ENCODE measurements around the gene YTHDC2. TPM values are rescaled to one million over a fixed set of nuclear protein-coding genes. Genes with fewer than 3 reads are reported as not detected.

The YTHDC2 gene
- total RNA-seq, 1 donor from 2014 or later = 27.5 TPM

DNA sequence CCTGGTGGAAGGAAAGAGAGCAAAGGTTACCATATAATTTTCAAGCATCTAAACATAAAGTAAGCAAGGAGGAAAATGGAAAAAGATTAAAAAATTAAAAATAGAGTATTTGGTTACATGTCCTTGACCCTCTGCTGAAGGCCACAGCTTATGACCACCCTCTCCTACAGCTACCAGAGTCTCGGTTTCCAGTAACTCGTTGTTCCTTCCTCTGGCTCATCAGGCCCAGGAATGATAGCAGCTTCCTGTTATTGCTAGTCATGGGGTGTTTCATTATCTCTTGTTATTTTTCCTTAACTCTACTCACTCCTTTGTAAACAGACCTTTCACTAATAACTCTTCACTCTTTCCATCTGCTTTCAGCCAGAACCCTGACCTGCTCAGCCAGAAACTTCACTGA, 102.2 kb downstream of the YTHDC2 start:
- Mint-ChIP-seq H3K9me3 (no peaks in the 10 kb centered on the region), H3K27ac (no peak overlapping the region), H3K4me3 (no peak overlapping the region), H3K36me3 (ENCODE audit: low read depth) (no peaks in the 10 kb centered on the region), H3K4me1 (ENCODE audit: low read depth) (peaks cover 5% of the 10 kb centered on the region), H3K27me3 (ENCODE audit: insufficient read depth) (peaks cover 2% of the 10 kb centered on the region)
- intact Hi-C loops (cut with micrococcal nuclease) = loop anchor here (10.0 kb wide), 1 partner anchor 1959 kb away; no protein-coding TSS in a partner anchor
- no peak for DNase-seq (ENCODE audit: low spot score)

DNA sequence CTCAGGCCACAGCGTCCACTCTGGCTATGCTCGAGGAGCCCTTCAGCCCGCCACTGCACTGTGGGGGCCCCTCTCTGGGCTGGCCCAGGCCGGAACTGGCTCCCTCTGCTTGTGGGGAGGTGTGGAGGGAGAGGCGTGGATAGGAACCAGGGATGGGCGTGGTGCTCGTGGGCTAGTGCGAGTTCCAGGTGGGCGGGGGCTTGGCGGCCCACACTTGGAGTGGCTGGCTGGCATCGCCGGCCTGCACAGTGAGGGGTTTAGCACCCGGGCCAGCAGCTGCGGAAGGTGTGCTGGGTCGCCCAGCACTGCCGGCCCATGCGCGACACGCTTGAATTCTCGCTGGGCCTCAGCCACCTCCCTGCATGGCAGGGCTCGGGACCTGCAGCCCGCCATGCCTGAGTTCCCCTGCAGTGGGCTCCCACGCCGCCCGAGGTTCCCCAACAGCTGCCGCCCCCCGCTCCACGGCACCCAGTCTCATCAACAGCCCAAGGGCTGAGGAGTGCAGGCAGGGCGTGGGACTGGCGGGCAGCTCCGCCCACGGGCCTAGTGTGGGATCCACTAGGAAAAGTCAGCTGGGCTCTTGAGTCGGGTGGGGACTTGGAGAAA, 103.8 kb downstream of the YTHDC2 start:
- no peaks in the 10 kb centered on the region for H3K9me3 Mint-ChIP-seq
- intact Hi-C loops (cut with micrococcal nuclease) = loop anchor here (10.0 kb wide), 1 partner anchor 1958 kb away; no protein-coding TSS in a partner anchor
- DNase-seq (ENCODE audit: low spot score) = no peak
- H3K4me1 Mint-ChIP-seq (ENCODE audit: low read depth) = peaks cover 5% of the 10 kb centered on the region
- no peak overlapping the region for H3K4me3 Mint-ChIP-seq
- H3K27me3 Mint-ChIP-seq (ENCODE audit: insufficient read depth) = peaks cover 2% of the 10 kb centered on the region
- no peaks in the 10 kb centered on the region for H3K36me3 Mint-ChIP-seq (ENCODE audit: low read depth)
- H3K27ac Mint-ChIP-seq = no peak overlapping the region

DNA sequence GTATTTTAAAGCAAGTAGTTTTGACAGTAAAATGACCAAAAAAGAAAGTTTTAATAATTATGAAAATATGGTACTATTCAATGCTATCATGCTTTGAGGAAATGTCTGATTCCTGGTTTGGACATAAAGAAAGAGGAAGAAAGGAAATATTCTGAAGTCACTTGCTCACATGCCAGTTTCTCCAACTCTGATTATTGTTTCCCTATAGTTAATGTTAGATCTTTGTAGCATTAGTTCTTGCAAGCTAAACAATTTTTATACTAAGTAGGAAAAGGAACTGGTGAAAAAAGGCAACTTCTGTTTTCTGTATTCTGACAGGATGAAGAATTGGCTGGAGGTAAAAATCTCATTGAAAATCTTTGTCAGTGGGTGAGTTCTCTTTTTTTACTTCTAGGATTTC, 119.5 kb downstream of the YTHDC2 start:
- DNase-seq (ENCODE audit: low spot score) = no peak
- H3K27me3 Mint-ChIP-seq (ENCODE audit: insufficient read depth) = peaks cover 11% of the 10 kb centered on the region
- intact Hi-C loops (cut with micrococcal nuclease) = no loop called here

DNA sequence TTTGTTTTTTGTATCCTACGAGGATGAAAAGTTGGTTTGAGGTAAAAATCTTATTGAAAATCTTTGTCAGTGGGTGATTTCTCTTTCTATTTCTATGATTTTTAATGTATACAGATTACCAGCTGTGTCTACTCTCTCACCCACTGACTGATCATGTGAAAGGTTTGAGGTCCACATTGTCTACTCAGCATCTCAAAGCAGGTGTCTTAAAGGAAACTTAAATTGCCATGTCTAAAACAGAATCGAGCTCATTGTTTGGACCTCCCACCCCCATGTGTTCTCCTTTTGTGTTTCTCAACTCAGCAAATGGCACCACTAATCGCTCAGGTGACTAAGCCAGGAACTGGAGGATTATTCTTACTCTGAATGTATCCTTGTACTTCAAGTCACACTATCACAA, 121.5 kb downstream of the YTHDC2 start:
- no peak overlapping the region for H3K4me3 Mint-ChIP-seq
- no peaks in the 10 kb centered on the region for H3K9me3 Mint-ChIP-seq
- no peak overlapping the region for H3K27ac Mint-ChIP-seq
- no peaks in the 10 kb centered on the region for H3K36me3 Mint-ChIP-seq (ENCODE audit: low read depth)
- intact Hi-C loops (cut with micrococcal nuclease) = no loop called here
- DNase-seq (ENCODE audit: low spot score) = no peak
- no peaks in the 10 kb centered on the region for H3K4me1 Mint-ChIP-seq (ENCODE audit: low read depth)
- peaks cover 11% of the 10 kb centered on the region for H3K27me3 Mint-ChIP-seq (ENCODE audit: insufficient read depth)

More for the DNA sequence above, 119.5 kb downstream of the YTHDC2 start:
- Mint-ChIP-seq H3K4me3 (no peak overlapping the region), H3K27ac (no peak overlapping the region), H3K9me3 (no peaks in the 10 kb centered on the region), H3K4me1 (ENCODE audit: low read depth) (no peaks in the 10 kb centered on the region), H3K36me3 (ENCODE audit: low read depth) (no peaks in the 10 kb centered on the region)

DNA sequence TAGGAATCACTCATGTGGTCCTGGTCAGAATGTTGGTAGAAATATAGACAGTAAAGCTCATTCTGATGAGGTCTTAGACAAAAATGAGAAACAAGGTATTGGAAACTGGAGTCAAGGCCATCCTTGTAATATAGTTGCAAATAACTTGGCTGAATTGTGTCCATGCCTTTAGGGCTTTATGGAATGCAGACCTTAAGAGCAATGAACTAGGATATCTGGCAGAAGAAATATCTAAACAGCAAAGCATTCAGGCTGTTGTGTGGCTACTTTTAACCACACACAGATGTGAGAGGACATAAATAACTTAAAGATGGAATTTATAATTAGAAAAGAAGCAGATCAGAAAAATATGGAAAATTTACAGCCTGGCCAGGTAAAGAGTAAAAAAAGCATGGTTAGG, 128.2 kb downstream of the YTHDC2 start:
- Mint-ChIP-seq H3K27ac (no peak overlapping the region), H3K9me3 (no peaks in the 10 kb centered on the region), H3K36me3 (ENCODE audit: low read depth) (no peaks in the 10 kb centered on the region), H3K4me1 (ENCODE audit: low read depth) (no peaks in the 10 kb centered on the region), H3K4me3 (no peak overlapping the region), H3K27me3 (ENCODE audit: insufficient read depth) (no peaks in the 10 kb centered on the region)
- intact Hi-C loops (cut with micrococcal nuclease) = no loop called here
- DNase-seq (ENCODE audit: low spot score) = no peak

Other genes starting within 250 kb of the YTHDC2 start
- gene TSSK1B, start 78.7 kb upstream of the YTHDC2 start, total RNA-seq = not detected in 2 replicates
- 0.88 and 1.3 TPM in 2 replicates for gene MCC, start 25.2 kb upstream of the YTHDC2 start, total RNA-seq

Data from activated T-helper 1 cell treated with anti-CD3 and anti-CD28 coated beads, Interleukin-12 subunit alpha, Interleukin-12 subunit beta, Interleukin-2, Interleukin-4 antibody, amounts not matched to agents 30 ng/mL and 10 ng/mL and 1 ng/mL, durations not matched to agents 14 hours and 24 hours and 36 hours (primary cell).